GM10248 (cell line): ENCODE results near the gene RCOR1.
"Not testable (repeated sequence)": the region's sequence is repeated elsewhere in the genome, so short reads cannot be mapped to it uniquely, and the experiment has no call there.

Experiments used
- CTCF ChIA-PET: fragments of 300-600 bp; sonication (Branson Sonifier 250); formaldehyde crosslinking; extraction: SDS; loops from one replicate; lab custom pipeline; 2021; ENCODE audit warnings: antibody characterized with exemption; lab: Yijun Ruan, JAX
- POLR2A ChIA-PET: fragments of 350-650 bp; sonication (Branson Sonifier 250); formaldehyde crosslinking; extraction: SDS; loops from one replicate; lab custom pipeline; 2020; ENCODE audit warnings: antibody characterized with exemption; lab: Yijun Ruan, JAX
- DNase-seq: peaks from one replicate; pipeline ENCODE4 v3.0.0; 2012; ENCODE audit errors: extremely low spot score
- CTCF ChIP-seq: IDR thresholded peaks from 2 replicates; pipeline ENCODE4 v1.5.1; 2012; ENCODE audit warnings: mild to moderate bottlenecking, low read depth; ENCODE audit errors: extremely low read depth, missing control alignments, control extremely low read depth

Gene RCOR1

DNA sequence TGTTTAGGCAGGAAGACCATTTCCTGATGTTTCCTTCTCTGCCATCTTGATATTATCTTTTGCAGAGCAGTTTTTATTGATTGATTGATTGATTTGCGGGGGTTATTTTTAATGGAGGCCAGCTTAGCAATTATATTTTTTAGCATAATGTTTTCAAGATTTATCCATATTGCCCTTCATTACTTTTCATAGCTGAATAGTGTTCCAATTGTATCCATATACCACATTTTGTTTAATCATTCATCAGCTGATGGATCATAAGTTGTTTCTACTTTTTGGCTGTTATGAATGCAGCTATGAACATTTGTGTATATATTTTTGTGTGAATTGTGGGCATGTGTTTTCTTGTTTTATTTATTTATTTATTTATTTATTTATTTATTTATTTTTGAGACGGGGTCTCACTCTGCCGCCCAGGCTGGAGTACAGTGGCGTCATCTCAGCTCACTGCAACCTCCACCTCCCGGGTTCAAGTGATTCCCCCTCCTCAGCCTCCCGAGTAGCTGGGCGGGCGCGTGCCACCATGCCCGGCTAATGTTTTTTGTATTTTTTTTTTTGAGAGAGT, 20.9 kb upstream of the RCOR1 start:
- CTCF ChIA-PET: interaction anchor here (0.8 to 4.1 kb wide), 3 partner anchors 23 to 47 kb away, joined by 3 to 12 read pairs (median 3); no protein-coding TSS in a partner anchor
- POLR2A ChIA-PET: no interaction called here
- TF ChIP-seq CTCF: no peak
- DNase-seq: no peak

DNA sequence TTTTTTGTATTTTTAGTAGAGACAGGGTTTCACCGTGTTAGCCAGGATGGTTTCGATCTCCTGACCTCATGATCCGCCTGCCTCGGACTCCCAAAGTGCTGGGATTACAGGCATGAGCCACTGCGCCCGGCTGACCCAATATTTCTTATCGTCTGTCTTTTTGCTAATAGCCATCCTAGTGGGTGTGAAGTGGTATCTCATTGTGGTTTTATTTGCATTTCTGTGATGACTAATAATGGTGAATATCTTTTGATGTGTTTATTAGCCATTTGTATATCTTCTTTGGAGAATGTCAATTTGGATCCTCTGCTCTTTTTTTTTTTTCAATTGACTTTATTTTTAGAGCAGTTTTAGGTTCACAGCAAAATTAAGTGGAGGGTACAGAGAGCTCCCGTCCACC, 19.3 kb upstream of the RCOR1 start:
- POLR2A ChIA-PET, CTCF ChIA-PET, DNase-seq: not testable (repeated sequence)

GRCh38 chr14:102573591-102574046, 18.8 kb upstream of the RCOR1 start:
- DNase-seq: no peak
- ChIA-PET POLR2A (no interaction called here), CTCF (no interaction called here)
- no peak for TF ChIP-seq CTCF

DNA sequence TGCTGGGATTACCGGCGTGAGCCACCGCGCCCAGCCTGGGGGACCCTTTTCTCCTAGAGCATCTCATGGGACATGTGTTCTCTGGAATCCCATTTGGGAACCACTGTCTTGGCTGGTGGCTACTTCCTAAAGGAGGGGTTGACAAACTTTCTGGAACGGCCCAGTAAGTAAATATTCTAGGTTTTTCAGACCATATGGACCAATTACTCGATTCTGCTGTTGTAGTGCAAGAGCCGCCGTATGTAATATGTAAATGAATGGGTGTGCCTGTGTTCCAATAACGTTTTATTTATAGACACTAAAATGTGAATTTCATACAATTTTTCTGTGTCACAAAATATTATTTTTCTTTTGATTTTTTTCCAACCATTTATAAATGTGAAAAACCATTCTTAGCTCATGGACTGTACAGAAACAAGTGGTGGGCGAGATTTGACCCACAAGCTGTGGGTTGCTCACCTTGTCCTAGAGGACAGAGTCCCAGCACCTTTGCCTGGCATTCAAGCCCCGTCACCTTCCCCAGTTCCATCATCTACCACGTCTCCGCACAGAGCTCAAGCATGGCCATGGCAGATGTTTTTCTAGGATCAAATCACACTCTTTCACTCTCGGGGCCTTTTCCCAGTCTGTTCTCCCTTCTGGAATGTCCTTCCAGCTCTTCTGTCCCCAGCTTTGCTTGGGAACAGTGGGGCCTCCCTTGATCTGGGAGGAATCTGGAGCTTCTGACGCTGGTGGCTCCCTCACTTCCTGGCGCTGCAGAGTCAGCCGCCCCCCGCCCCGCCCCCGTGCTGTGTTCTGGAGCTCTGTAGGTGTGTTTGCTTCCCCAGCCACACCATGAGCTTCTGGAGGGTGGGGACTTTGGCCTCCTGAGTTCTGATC, 17.9 kb upstream of the RCOR1 start:
- no peak for DNase-seq
- no peak for TF ChIP-seq CTCF
- ChIA-PET POLR2A (interaction anchor here (1.1 kb wide), 1 partner anchor 17 kb away, joined by 3 read pairs; no protein-coding TSS in a partner anchor), CTCF (interaction anchor here (0.8 to 1.1 kb wide), 2 partner anchors 9 to 50 kb away, joined by 3 read pairs; no protein-coding TSS in a partner anchor)

GRCh38 chr14:102575160-102575845, 17.1 kb upstream of the RCOR1 start:
- no peak for TF ChIP-seq CTCF
- ChIA-PET POLR2A (interaction anchor here (1.1 kb wide), 1 partner anchor 16 kb away, joined by 3 read pairs; no protein-coding TSS in a partner anchor), CTCF (interaction anchor here (0.6 to 1.1 kb wide), 3 partner anchors 9 to 51 kb away, joined by 3 read pairs; no protein-coding TSS in a partner anchor)
- DNase-seq: no peak

- ChIA-PET CTCF (interaction anchor here (0.6 to 0.8 kb wide), 2 partner anchors 18 to 19 kb away, joined by 3 to 4 read pairs; no protein-coding TSS in a partner anchor), POLR2A (interaction anchor here (1.1 kb wide), 1 partner anchor 16 kb away, joined by 3 read pairs; no protein-coding TSS in a partner anchor)
- DNase-seq: not testable (repeated sequence)
Observed at GRCh38 chr14:102575846-102576428, 16.5 kb upstream of the RCOR1 start.

DNA sequence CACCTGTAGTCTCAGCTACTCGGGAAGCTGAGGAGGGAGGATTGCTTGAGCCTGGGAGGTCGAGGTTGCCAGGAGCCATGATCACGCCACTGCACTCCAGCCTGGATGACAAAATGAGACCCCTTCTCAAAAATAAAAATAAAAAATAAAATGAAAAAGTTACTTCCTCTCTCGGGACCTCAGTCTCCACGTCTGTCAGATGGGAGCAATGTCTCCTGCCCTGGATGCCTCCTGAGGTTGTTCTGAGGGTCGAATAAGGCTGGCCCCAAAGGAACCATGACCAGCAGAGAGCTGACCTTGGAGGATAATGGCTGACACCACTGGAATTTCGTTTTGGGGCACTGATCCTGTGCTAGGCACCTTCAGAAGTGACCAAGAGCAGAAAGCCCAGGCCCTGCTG, 13.6 kb upstream of the RCOR1 start:
- ChIA-PET POLR2A (no interaction called here), CTCF (interaction anchor here (1.3 kb wide), 1 partner anchor 54 kb away, joined by 4 read pairs; no protein-coding TSS in a partner anchor)
- no peak for TF ChIP-seq CTCF
- DNase-seq: no peak
